Measurements from ENCODE around the gene OPRL1.

The OPRL1 gene

DNA sequence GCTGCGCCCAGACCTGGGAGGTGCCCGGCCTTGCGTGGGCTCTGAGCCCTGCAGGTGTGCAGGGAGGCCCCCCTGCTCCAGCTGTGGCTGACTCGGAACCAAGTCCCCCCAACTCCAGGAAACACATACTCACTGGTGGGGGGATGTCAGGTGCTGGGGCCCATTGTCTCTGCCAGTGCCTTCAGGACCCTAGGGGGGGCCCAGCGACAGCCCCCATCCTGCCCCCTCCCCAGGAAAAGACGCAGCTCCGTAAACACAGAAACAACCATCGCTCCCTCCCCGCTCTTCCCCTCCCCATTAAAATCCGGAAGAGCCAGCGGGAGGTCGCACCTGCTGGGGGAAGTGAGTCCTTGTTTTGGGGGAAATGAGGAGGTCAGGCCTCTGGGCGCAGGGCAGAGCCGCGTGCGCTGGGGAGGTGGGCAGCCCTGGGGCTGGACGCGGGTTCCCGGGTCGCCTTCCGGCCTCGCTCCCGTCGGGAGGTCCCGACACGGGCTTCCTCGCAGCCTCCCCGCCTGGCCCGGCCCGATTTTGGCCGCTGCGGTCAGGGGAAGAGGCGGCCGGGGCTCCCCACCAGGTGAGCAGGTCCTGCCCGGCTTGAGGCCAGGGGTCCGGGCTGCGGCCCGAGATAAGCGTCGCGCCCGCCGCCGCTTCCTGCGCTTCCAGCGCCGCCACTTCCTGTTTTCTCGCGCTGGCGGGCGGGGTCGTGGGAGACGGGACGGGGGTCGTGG, 37.7 kb upstream of the OPRL1 start:
- DNase-seq (ENCODE audit: low read depth in 1 of 2, low spot score in 1 of 2), result no peak

DNA sequence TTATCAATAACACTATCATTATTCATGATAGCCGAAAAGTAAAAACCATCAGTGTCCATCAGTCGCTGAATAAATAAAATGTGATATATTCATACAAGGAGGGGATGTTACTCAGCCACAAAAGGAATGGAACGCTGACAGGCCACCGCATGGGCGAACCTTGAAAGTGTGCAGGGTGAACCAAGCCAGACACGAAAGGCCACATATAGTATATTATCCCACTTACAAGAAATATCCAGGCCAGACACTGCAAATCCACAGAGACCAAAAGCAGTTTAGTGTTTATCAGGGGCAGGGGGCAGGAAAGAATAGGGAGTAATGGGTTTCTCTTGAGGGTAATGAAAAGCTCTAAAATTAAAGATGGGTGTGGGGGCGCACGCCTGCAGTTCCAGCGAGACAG, 36.1 kb upstream of the OPRL1 start:
- DNase-seq (ENCODE audit: low read depth in 1 of 2, low spot score in 1 of 2), result no peak

DNA sequence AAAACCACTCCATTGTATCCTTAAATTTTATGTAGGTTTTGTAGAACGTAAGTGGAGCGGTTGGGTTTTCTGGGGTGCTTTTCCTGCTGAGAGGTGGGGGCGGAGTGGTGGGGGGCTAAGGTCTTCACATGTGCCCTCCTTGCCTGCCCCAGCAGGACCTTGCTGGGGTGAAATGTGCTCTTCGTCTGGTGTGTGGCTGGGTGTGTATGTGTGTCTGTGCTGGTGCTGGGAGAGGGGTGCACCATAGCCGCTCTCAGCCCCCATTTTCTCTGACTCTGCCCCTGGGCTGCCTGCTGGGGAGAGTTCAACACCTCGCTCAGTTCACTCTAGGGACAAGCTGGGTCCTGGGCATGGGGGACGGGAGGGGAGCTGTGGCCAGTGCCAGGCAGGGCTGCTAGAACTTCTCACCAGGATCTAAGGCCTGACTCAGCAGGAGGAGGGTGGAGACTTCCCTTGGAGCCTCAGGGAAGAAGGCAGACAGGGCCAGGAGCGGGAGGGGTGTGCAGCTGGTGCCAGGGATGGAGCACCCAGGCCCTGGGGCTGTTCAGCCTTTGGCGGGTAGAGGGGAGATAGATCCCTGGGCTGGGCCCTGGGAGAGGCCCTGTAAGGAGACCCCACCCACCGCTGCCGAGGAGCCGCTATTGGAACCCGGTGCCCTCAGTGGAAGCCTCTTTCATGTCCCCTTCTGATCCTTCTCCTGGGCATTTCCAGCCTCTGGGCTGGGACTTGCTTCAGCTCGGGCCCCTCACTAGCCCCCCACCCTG, 35.2 kb upstream of the OPRL1 start:
- no peak for DNase-seq (ENCODE audit: low read depth in 1 of 2, low spot score in 1 of 2)

DNA sequence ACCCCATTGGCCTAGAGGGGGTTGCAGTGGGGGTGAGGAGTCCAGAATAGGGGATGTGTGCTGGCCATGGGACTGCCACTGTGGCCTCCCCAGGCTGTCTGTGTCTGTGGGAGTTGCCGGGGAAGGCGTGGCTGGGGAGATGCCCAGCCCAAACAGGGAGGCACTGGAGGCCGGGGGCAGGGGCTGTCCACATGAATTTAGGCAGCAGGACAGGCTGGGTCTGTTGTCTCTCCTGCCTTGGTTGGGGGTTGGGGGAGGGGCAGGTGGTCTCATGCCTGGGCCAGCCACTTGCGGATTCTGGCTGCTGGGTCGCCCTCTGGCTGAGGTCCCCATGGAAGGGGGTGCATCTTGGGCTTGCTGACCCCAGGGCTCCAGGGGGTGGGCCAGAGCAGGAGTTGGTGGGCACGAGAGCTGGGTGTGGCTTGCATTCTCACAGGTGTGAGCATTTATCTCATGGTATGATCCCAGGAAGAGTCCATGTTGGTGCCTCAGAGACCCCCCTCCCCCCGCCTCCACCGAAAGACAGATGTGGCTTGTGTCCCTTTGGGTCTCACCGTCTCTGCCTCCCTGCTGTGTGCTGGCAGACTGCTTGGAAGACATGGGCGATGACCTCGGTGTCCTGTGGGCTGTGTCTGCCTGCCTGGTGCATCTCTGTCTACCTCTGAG, 34.4 kb upstream of the OPRL1 start:
- no peak for DNase-seq (ENCODE audit: low read depth in 1 of 2, low spot score in 1 of 2)

DNA sequence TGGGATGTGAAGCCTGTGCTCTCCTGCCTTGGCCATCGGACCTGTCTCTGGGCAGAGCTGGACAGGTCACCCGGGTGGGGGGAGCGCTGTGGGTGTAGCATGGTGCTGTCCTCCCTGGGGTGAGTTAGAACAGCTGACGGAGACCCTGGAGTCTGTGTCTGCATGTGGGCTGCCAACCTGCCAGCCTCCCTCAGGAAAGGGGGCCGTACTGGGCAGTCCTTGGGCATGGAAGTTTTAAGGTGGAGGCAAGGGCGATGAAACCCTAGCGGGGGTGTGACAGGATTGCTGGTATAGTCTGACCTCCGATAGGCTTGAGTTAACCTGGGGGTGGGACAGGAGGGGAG, 32.9 kb upstream of the OPRL1 start:
- DNase-seq (ENCODE audit: low read depth in 1 of 2, low spot score in 1 of 2), result no peak

DNA sequence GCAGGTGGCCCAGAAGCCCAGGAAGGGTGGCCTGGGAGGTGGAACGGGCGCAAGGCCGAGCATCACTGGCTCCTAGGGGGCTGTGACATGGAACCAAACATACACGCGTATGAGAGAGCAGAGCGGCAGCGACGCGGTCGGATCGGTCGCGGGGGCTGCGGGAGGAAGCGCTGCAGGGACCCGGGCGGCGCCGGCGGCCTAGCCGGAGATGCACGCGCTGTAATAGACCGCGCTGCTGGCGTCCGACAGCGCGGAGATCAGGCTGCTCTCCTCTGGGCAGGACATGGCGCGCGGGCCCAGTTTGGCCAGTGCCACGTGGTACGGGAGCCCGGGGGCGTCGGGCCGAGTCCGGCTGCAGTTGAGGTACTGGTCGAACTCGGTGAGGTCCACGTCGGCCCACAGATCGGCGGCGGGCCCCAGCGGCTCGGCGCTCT, 31.9 kb upstream of the OPRL1 start:
- DNase-seq (ENCODE audit: low read depth in 1 of 2, low spot score in 1 of 2), result no peak

DNA sequence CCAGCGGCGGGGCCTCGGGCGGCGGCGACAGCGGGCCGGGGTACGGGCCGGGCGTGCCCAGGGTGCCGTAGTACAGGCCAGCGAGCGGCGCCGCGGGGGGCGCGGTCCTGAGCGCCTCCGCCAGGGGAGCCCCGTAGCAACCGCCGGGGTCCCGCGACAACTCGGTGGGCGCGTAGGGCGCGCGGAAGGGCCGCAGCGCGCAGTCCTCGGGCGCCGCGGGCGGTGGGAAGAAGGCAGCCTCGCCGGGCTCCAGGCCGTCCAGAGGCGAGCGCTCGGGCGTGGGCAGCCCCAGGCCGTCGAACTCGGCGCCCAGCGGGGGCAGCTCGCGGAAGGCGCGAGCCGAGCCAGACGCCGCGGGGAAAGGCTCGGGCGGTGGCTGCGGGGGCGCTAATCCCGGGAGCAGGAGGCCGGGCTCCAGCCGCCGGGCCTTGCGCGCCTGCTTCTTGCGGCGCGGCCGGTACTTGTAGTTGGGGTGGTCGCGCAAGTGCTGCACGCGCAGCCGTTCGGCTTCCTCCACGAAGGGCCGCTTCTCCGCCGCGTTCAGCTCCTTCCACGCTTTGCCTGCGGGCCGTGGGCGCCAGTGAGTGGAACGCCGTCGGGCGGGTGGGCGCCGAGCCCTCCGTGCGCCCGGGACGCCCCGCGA, 31.4 kb upstream of the OPRL1 start:
- DNase-seq (ENCODE audit: low read depth in 1 of 2, low spot score in 1 of 2), result no peak

DNA sequence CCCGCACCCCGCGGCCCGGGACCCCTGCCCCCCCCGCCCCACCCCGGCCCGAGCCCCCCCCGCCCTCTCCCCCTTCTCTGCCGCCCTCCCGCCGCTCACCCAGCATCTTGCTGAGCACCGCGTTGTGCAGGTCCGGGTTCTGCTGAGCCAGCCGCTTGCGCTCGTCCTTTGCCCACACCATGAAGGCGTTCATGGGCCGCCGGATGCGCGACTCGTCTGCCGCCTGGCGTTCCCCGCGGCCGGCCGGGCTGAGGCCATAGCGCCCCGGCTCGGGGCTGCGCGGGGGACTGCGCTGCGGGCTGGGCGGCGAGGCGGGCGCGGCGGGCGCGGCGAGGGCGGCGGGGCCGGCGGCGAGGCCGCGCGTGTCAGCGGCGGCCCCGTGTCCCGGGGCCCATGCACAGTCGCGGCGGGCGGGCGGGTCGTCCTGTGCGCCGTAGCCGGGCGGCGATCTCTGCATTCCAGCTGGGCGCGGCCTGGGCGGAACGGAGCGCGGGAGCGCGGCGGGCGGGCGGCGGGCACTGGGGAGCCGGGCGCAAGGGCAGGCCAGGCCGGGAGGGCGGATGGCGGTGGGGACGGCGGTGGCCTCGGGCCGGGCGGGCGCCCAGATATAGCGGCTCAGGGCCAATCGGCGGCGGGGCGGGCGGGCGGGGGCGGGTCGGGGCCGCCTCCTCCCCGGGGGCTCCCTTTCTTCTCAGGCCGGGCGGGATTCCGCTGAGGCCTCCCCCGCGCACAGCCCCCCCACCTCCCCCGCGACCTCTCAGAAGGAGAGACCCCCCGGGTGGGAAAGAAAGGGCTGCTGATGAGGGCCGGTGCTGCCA, 30.6 kb upstream of the OPRL1 start, which contains the start of gene SOX18:
Gene SOX18, minus strand, starts transcription at position 580 of the 818 bp plus-strand sequence. Its CDS starts 123 bp downstream, at position 457.
- DNase-seq (ENCODE audit: low read depth in 1 of 2, low spot score in 1 of 2), result no peak

DNA sequence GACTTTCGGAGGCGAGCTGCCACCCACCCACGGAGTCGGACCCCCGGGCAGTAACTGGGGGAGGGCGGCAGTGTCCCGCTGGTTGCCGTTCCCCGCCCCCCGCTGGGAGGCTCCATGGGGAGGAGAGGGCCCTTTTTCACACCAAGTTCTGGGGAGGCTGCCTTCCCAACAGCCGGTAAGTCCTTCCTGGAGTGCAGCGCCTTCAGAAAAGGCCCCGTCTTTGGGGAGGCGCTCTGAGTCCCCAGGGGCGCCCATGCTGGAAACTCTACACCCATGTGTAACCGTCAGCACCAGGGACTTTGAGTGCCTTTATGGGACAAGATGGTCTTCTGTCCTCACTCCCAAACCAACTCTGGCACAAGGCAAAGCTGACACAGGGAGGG, 30.0 kb upstream of the OPRL1 start:
- no peak for DNase-seq (ENCODE audit: low read depth in 1 of 2, low spot score in 1 of 2)

DNA sequence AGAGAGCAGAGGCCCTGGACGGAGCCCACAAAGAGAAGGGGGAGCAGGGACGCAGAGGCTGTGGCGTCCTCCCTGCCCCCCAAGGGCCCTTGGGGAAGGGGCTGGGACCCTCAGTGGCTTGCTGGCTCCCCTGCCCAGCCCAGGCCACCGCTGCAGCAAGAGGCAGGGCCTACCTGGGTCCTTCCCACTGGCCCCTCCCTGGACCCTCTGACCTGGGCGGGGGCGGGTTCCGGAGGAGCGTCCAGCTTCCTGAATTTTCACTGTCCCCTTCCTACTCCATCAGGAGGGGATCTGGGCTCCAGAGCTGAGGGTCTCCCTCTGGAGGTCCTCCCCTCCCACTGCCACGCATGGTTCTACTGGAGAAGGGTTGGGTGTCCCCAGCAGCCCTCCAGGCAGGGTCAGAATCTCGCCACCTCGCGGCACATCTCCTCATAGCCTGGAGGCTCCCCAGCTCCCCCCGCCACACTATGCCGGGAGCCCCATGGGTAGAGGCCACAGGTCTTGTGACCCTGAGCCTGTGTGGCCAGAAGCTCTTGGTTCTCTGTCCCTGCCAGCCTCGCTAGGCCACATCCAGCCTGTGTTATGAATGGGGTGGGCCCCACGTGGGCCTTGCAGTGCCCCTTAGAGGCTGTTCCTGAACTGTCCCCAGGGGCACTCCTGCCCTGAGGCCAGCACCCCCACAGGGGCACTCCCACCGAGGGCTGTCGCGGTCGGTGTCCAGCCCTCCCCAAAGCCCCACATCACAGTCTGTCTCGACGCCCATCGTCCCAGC, 29.4 kb upstream of the OPRL1 start:
- no peak for DNase-seq (ENCODE audit: low read depth in 1 of 2, low spot score in 1 of 2)

DNA sequence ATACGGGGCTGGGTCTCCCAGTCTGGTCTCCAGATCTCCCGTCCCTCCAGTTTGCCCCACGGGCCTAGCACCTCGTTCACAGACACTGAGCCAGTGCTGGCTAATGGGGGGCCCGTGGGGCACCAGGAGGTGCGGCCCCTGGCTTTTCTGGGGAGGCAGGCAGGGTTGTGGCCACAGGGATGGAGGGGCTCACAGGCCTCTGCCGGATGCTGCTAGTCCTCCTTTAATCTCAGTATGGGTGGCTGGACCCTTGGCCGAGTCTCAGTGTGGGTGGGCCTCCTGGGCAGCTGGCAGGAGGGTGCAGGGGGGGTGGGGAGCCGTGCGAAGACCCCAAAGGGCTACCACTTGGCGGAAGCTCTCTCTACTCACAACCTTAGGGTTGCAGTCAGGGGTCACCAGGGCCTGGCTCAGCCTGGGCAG, 28.8 kb upstream of the OPRL1 start:
- DNase-seq (ENCODE audit: low read depth in 1 of 2, low spot score in 1 of 2), result no peak

DNA sequence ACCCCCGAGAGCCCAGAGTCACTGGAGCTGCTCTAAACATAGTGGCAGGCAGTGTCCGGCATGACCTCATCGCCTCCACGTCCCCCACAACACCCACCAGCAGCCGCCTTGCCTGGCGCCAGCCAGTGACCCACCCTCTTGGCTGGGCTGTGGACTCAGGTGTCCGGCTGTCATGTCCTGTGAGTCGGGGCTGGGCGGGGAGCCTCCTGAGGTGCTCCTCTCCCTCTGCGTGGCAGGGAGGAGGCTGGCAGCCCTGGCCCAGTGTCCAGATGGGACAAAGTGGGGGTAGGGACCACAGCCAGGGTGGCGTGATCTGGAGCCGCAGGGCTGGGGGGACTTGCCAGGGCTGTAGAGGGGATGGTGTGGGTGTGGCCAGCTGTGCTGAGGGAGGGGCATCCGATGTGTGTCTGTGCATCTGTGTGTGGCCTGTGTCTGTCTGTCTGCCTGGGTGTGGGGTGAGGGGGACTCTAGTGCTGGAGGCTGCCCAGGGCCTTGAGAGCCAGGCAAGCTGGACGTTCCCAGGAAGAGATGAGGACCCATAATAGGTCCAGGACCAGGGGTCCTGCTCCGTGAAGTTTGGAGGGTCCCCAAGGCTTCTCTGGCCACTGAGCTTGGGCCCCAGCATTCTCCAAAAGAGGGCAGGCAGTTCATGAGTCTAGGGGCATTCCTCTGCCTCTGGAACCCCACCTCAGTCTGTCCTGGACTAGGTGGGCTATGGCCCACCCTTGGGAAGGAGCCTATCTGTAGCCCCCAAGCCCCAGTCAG, 28.1 kb upstream of the OPRL1 start:
- DNase-seq (ENCODE audit: low read depth in 1 of 2, low spot score in 1 of 2), result no peak

DNA sequence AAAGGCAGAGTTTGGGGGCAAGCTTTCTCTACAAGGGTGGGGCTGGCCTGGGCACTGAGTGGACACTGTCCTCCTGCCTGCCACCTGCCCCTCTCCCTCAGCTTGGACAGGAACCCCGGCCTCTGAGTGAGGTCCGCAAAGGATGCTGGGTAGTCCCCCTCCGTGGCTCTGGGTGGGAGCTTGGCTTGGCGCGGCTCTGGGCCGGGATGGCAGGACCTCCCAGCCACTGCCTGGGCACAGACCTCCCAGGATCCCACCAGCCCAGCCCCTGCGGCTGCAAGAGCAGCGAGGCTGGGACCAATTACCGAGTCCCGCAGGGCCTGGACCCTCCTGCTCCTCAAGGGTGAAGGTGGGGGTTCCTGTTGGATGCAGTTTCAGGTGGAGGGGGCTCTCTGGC, 27.6 kb upstream of the OPRL1 start:
- DNase-seq (ENCODE audit: low read depth in 1 of 2, low spot score in 1 of 2), result no peak

DNA sequence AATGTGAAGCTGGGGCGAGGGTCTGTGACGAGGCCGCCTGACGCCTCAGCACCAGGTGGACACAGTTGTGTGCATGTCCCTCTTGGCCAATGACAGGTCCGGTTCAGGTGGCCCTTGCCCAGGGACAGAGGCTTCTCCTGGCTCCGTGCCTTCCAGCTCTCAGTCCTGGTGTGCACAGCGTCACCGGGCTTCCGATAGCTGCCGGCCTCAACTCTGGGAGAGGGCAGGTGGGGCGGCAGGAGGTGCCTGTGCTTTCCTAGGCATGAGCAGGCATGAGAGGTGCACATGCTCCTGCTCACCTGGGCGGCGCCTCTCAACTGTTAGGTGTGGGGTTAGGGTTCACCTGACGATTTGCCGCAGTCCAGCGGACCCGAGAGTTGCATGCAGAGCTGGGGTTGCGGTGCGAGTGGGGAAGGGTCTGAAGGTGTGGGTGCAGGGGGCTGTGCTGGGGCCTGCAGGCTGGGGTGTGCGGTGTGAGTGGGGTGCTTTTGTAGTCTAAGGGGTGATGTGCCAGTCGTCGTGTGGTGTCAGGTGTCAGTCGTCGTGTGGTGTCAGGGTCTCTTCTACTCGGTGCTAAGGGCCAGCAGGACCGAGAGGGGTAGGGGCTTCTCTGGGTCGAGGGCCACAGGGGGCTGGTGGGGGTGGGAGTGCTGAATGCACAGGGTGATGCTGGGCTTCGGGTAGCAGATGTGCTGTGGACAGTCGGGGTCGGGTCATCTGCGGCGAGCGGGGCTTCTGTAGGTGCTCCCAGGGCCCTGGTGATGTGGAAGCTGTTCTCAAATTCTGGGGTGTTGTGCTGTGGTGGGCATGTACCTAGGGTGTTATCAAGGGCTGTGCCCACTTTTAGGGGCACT, 26.7 kb upstream of the OPRL1 start:
- DNase-seq (ENCODE audit: low read depth in 1 of 2, low spot score in 1 of 2), result no peak

DNA sequence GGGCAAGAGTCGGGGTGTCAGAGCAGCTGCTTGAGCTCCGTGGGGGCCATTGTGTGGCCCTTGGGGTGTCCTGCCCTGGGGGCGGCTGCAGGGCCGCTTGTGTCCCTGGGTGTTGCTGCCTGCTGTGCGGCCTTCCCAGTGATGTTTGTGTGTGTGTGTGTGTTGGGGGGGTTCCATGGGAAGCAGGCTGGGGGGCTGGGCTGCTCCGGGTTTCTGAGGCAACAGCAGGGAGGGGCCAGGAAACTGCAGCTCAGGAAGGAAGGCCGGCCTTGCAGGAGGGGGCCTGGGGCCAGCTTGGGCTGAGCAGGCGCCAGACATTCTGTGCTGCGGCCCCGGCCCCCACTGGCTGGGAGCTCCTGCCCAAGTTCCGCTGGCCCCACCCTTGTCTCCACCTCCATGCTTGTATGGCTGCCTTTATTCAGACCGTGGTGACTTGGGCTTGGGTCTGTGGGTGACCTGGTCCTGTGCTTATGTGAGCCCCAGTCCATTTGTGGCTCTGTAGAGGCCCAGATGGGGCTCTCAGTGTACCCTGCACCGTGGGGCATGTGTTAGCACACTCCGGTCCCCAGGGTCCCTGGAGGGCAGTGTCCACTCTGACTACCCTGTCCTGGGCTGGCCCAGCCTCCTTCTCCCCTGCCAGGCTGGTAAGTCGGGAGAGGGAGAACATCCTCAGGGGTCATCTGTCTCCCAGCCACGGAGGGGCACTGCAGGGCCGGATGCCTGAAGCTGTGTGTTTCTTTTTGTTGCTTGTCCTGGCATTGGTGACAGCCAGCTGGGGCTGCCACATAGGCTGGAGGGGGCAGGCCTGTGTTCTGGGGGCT, 25.8 kb upstream of the OPRL1 start:
- DNase-seq (ENCODE audit: low read depth in 1 of 2, low spot score in 1 of 2), result no peak

DNA sequence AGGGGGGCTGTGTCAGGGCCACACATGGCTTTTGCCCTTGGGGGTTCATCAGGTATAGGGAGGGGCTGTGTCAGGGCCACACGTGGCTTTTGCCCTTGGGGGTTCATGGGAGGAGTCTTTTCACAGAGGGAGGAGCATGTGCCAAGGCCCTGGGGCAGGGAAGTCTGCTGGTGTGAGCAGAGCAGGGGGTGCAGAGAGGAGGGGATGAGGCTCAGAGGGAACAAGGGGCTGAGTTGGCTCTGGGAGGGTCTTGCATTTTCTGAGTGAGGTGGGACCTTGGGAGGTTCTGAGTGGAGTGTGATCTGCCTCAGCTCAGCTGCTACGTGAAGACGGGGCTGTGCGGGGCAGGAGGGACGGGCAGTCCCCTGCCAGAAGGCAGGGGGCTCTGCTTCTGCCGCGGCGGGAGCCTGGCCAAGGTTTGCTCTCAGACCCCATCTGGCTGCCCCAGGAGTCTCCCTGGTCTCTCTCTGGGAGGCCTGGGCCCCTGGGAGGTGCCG, 24.4 kb upstream of the OPRL1 start:
- DNase-seq (ENCODE audit: low read depth in 1 of 2, low spot score in 1 of 2), result no peak

DNA sequence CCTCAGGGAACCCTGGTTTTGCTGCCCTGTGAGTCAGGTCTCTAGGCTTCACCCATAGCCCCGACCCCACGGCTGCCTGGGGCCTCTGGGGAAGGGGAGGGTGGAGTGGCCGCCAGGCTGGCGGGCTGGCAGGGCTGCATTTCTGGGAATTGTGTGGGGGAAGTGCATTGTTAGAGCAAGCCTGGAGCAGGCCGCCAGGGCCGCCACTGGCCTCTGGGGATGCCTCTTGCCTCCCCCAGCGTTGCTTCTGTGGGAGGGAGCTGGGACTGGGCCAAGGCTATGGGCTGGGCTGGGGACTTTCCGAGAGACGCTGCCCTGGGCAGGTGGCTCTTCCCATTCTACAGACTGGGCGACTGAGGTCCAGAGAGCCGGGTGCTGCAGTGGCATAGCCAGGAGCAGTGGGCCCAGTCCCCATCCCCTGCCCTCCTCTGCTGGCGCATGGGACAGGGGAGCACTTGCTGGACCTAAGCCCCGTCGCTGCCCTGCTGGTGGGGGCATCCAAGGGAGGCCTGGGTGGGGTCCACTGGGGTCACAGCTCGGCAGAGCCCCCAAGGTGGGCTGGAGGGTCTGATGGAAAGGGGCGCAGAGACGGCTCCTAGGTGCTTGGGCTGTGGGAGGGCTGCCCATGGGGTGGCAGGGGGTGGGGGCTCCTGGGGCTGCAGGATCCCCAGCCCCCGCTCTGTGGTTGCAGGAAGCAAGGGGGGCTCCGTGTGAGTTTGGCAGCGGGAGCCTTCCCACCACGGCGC, 23.8 kb upstream of the OPRL1 start:
- DNase-seq (ENCODE audit: low read depth in 1 of 2, low spot score in 1 of 2), result no peak

Measured in activated T-helper 1 cell treated with anti-CD3 and anti-CD28 coated beads, Interleukin-2, amount 50 U/mL, for 16 hours (primary cell).